A673 (cell line): ENCODE data around the gene THOC6. TPM values are rescaled to one million over a fixed set of nuclear protein-coding genes. Genes with fewer than 3 reads are reported as not detected.

Experiments
- BruUV-seq: library from RNA; stranded (reverse); fragments of 400-500 nt; replicated peaks from 2 replicates; lab custom pipeline; 2021; lab: Mats Ljungman, UMichigan
- CTCF ChIA-PET: fragments of 300-600 bp; sonication (Branson Sonifier 250); formaldehyde crosslinking; loops from one replicate; lab custom pipeline; 2022; ENCODE audit warnings: antibody characterized with exemption; lab: Charles Lee
- POLR2A ChIA-PET: fragments of 300-600 bp; sonication (Branson Sonifier 250); formaldehyde crosslinking; loops from one replicate; lab custom pipeline; 2022; ENCODE audit warnings: antibody characterized with exemption; ENCODE audit not compliant: low non-redundant PET; lab: Charles Lee
- DNase-seq: peaks from one replicate; pipeline ENCODE4 v3.0.0-alpha.2; 2015; ENCODE audit warnings: low spot score
- H3K27ac ChIP-seq: fragments of 200-600 bp; sonication (generic); 2 replicates; pipeline ENCODE4 v1.5.1; 2016; ENCODE audit warnings: mixed run types, low read depth, mild to moderate bottlenecking, mixed read lengths, antibody characterized with exemption, low read length; ENCODE audit not compliant: poor library complexity, severe bottlenecking
- H3K27me3 ChIP-seq: fragments of 200-600 bp; sonication (generic); replicated peaks from 2 replicates; pipeline ENCODE4 v1.6.1; 2017; ENCODE audit warnings: mixed run types, low read depth, mild to moderate bottlenecking, mixed read lengths, antibody characterized with exemption, low read length; ENCODE audit not compliant: insufficient read depth, poor library complexity
- H3K36me3 ChIP-seq: fragments of 200-600 bp; sonication (generic); 2 replicates; pipeline ENCODE4 v1.6.1; 2016; ENCODE audit warnings: mixed run types, mild to moderate bottlenecking, mixed read lengths, antibody characterized with exemption, low read length; ENCODE audit not compliant: insufficient read depth, poor library complexity, severe bottlenecking
- H3K4me1 ChIP-seq: fragments of 200-600 bp; sonication (generic); 2 replicates; pipeline ENCODE4 v1.6.1; 2017; ENCODE audit warnings: mixed run types, mild to moderate bottlenecking, mixed read lengths, antibody characterized with exemption, low read length; ENCODE audit not compliant: insufficient read depth, poor library complexity, severe bottlenecking
- H3K4me3 ChIP-seq: fragments of 200-600 bp; sonication (generic); 2 replicates; pipeline ENCODE4 v1.5.1; 2016; ENCODE audit warnings: low read depth, mixed run types, mild to moderate bottlenecking, mixed read lengths, low read length; ENCODE audit not compliant: poor library complexity, severe bottlenecking
- H3K9me3 ChIP-seq: fragments of 200-600 bp; sonication (generic); 2 replicates; pipeline ENCODE4 v1.6.1; 2016; ENCODE audit warnings: mixed run types, low read depth, mild to moderate bottlenecking, mixed read lengths, antibody characterized with exemption, low read length; ENCODE audit not compliant: poor library complexity, severe bottlenecking
- CTCF ChIP-seq: fragments of 300-800, 200-600 bp; sonication (generic); conservative IDR thresholded peaks from 2 replicates; pipeline ENCODE4 v1.5.1; 2017; ENCODE audit warnings: low read depth, mild to moderate bottlenecking, antibody characterized with exemption, low read length, moderate library complexity, mixed read lengths
- EZH2 ChIP-seq: fragments of 200-600 bp; sonication (generic); IDR thresholded peaks from 2 replicates; pipeline ENCODE4 v1.6.1; 2017; ENCODE audit warnings: borderline replicate concordance, low read depth, mild to moderate bottlenecking, mixed read lengths, antibody characterized with exemption, low read length; ENCODE audit not compliant: poor library complexity, severe bottlenecking
- intact Hi-C: fragments of 100-400 bp; cut with micrococcal nuclease; formaldehyde crosslinking; loops from one replicate; pipeline ENCODE4 v1.10.0; 2022; ENCODE audit not compliant: unreplicated experiment
- total RNA-seq: library from RNA; stranded (reverse); gene quantifications from 2 replicates; pipeline ENCODE4 v1.2.3, GENCODE V29; 2021

The THOC6 gene
- total RNA-seq, 1 experiment from 2014 or later, result 59.3 TPM

- intact Hi-C loops, result loop anchor here (1.0 kb wide), 1 partner anchor 25 kb away; no protein-coding TSS in a partner anchor
- Histone ChIP-seq H3K9me3 (no peaks in the 10 kb centered on the region), H3K36me3 (peaks cover 3% of the 10 kb centered on the region), H3K4me1 (peaks cover 12% of the 10 kb centered on the region), H3K27ac (no peak overlapping the region), H3K27me3 (peaks cover 38% of the 10 kb centered on the region), H3K4me3 (no peak overlapping the region)
- no TSS peak for BruUV-seq
- ChIA-PET CTCF (interaction anchor here (0.6 to 1.5 kb wide), 7 partner anchors 9 to 344 kb away, joined by 3 to 15 read pairs (median 6); partner anchors contain the start of gene TNFRSF12A), POLR2A (no interaction called here)
- no peak for TF ChIP-seq EZH2
- TF ChIP-seq CTCF, result no peak
- DNase-seq, result no peak
These were observed 5.0 kb downstream of the THOC6 start for GRCh38 chr16:3028716-3029319.

- no peak overlapping the region for H3K27ac ChIP-seq
- peaks cover 12% of the 10 kb centered on the region for H3K4me1 ChIP-seq
- peak overlapping the region; percentile 27 for H3K4me3 ChIP-seq
- POLR2A ChIA-PET, result no interaction called here
- peaks cover 46% of the 10 kb centered on the region for H3K27me3 ChIP-seq
- DNase-seq, result peak; percentile 49
- no peaks in the 10 kb centered on the region for H3K9me3 ChIP-seq
- TF ChIP-seq EZH2, result no peak
- no peak for TF ChIP-seq CTCF
- no TSS peak for BruUV-seq
- intact Hi-C loops, result no loop called here
- H3K36me3 ChIP-seq, result peaks cover 3% of the 10 kb centered on the region
- CTCF ChIA-PET, result interaction anchor here (1.3 kb wide), 1 partner anchor 10 kb away, joined by 6 read pairs; the partner anchor contains the start of gene TNFRSF12A
These were observed 5.8 kb downstream of the THOC6 start for GRCh38 chr16:3029491-3030221.

GRCh38 chr16:3030222-3031212, 6.7 kb downstream of the THOC6 start:
- H3K4me3 ChIP-seq, result no peak overlapping the region
- no peaks in the 10 kb centered on the region for H3K9me3 ChIP-seq
- no peak for DNase-seq
- H3K36me3 ChIP-seq, result peaks cover 3% of the 10 kb centered on the region
- ChIA-PET POLR2A (no interaction called here), CTCF (interaction anchor here (1.5 to 2.3 kb wide), 3 partner anchors 11 to 15 kb away, joined by 4 to 15 read pairs (median 5); partner anchors contain the start of gene TNFRSF12A)
- BruUV-seq, result no TSS peak
- intact Hi-C loops, result no loop called here
- peaks cover 53% of the 10 kb centered on the region for H3K27me3 ChIP-seq
- TF ChIP-seq EZH2 (no peak), CTCF (no peak)
- peaks cover 12% of the 10 kb centered on the region for H3K4me1 ChIP-seq
- H3K27ac ChIP-seq, result no peak overlapping the region
